HEK293 (cell line): ENCODE results near the gene CEBPE.

ENCODE experiments used
- SCRT1 ChIP-seq: fragments of 450-650 bp; formaldehyde crosslinking; IDR thresholded peaks from 2 replicates; pipeline ENCODE4 v1.5.1; 2016; ENCODE audit warnings: missing biosample characterization, missing genetic modification characterization, borderline replicate concordance
- ZNF561 ChIP-seq: fragments of 450-650 bp; IDR thresholded peaks from 2 replicates; pipeline ENCODE4 v1.5.1; 2018; ENCODE audit warnings: missing biosample characterization, missing genetic modification characterization, borderline replicate concordance

DNA sequence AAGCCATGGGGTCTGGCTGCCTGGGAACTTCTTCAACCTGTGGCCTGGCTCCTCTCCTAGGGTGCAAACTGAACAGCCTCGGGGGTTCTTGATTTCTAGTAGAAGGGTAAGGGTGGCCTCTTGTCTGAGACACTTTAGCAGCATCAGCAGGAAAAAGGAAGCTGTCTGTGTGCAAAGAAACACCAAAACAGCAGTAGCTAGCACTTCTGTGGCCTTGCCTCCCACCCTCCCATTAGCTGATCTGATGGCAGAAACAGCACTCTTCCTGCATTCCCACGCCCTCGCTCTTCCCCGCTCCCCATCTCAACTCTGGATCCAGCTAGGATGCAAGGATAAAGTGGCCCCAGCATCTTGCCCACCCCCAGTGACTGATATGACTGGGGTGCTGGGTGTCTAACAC lies 43.7 kb upstream of the CEBPE start:
- TF ChIP-seq ZNF561 (tag by site-specific recombination) (no peak), SCRT1 (no peak)
